ENCODE measurements around the gene CXCR2. TPM values are rescaled to one million over a fixed set of nuclear protein-coding genes. Genes with fewer than 3 reads are reported as not detected.
"Not testable (repeated sequence)": the region's sequence is repeated elsewhere in the genome, so short reads cannot be mapped to it uniquely, and the experiment has no call there.

The CXCR2 gene
- total RNA-seq, 1 experiment from 2014 or later = 0.96 TPM

GRCh38 chr2:218122286-218122685 is 3.5 kb upstream of the CXCR2 start:
- ATAC-seq; POLR2A ChIA-PET; H3K4me3 Mint-ChIP-seq; DNase-seq (ENCODE audit: low spot score); H3K27ac Mint-ChIP-seq; H3K27me3 Mint-ChIP-seq (ENCODE audit: low read depth); CTCF ChIA-PET: not testable (repeated sequence)
- 0 out of 2 replicates have a peak, but pooled peaks have one; percentile 34 for TF ChIP-seq ZNF317 (CRISPR knock-in tag; IDR thresholded peaks at IDR 0.05; ENCODE audit: borderline replicate concordance, low read depth)
- Mint-ChIP-seq H3K9me3 (peaks cover 50% of the 10 kb centered on the region), H3K4me1 (peaks cover 26% of the 10 kb centered on the region), H3K36me3 (peaks cover 25% of the 10 kb centered on the region)

DNA sequence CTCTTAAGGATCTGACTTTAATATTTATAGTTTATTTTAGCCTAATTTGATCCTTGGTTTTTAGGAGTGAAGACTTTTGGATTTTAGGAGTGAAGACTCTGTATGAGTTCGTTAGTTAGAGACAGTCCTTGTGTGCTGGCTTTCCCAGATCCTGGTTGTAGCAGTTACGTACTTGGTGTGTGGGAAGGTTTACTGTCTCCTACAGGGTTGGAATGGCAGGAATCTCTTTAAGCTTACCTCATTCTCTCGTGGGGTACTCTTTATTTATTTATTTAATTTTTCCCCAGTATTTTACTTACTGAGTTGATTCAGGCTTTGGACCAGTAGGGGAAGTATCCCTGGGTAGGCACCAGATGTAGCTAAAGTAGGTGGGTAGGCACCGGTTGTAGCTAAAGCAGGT is 1.8 kb upstream of the CXCR2 start:
- POLR2A ChIA-PET = no interaction called here

More for the DNA sequence above, 1.8 kb upstream of the CXCR2 start:
- Mint-ChIP-seq H3K9me3 (peaks cover 33% of the 10 kb centered on the region), H3K4me3 (no peak overlapping the region), H3K27ac (no peak overlapping the region), H3K36me3 (peaks cover 18% of the 10 kb centered on the region), H3K4me1 (peaks cover 26% of the 10 kb centered on the region), H3K27me3 (ENCODE audit: low read depth) (peaks cover 6% of the 10 kb centered on the region; the same call in 1 of the 2 replicates)
- CTCF ChIA-PET = interaction anchor here (0.5 to 1.6 kb wide), 4 partner anchors 45 to 339 kb away, joined by 3 to 5 read pairs (median 4); no protein-coding TSS in a partner anchor
- DNase-seq (ENCODE audit: low spot score) (no peak), ATAC-seq (no peak; the same call in 1 of the 2 replicates)
- TF ChIP-seq ZNF281 (CRISPR knock-in tag; IDR thresholded peaks at IDR 0.05) (no peak), GTF2I (CRISPR knock-in tag; conservative IDR thresholded peaks at IDR 0.05) (no peak), ATF6 (CRISPR knock-in tag; IDR thresholded peaks at IDR 0.05) (no peak), EMX1 (CRISPR knock-in tag; IDR thresholded peaks at IDR 0.05) (no peak), NR3C1 (CRISPR knock-in tag; conservative IDR thresholded peaks at IDR 0.05; ENCODE audit: low read depth) (no peak), ARID4B (CRISPR knock-in tag; IDR thresholded peaks at IDR 0.05; ENCODE audit: borderline replicate concordance) (no peak), OVOL2 (CRISPR knock-in tag; IDR thresholded peaks at IDR 0.05; ENCODE audit: borderline replicate concordance) (no peak), FOXP1 (CRISPR knock-in tag; IDR thresholded peaks at IDR 0.05; ENCODE audit: borderline replicate concordance) (no peak), CREM (CRISPR knock-in tag; IDR thresholded peaks at IDR 0.05) (no peak), NR2C2 (CRISPR knock-in tag; IDR thresholded peaks at IDR 0.05) (no peak), E2F1 (CRISPR knock-in tag; IDR thresholded peaks at IDR 0.05) (no peak), SP1 (CRISPR knock-in tag; conservative IDR thresholded peaks at IDR 0.05) (no peak), ZNF671 (CRISPR knock-in tag; IDR thresholded peaks at IDR 0.05) (no peak)
- TF ChIP-seq, protein P1, sequence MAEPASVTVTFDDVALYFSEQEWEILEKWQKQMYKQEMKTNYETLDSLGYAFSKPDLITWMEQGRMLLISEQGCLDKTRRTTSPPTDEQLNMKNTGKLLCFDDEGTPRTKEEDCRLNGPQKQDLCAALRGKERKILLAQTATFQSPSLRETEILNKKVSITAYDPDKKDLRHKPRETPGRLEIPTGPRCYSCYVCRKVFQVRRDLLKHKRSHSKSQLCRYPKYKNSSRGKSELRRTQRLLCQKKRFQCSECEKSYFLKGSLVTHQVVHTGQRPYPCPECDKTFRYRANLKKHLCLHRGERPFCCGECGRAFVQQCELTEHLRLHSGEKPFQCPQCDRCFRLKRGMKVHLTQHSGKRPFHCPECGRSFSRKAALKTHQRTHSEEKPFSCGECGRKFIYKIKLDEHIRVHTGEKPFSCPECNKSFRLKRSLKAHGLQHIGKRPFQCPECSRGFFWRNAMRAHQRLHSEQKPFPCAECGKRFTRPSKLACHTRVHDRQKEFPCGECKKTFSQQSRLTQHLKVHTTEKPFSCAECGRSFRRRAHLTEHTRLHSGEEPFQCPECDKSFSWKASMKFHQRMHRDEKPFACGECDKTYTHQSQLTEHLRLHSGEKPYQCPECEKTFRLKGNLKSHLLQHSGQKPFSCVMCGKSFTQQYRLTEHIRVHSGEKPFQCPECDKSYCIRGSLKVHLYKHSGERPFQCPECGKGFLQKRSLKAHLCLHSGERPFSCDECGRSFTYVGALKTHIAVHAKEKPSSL (CRISPR knock-in tag; conservative IDR thresholded peaks at IDR 0.05) = no peak
